HEK293 (cell line): Measurements from ENCODE around the gene PRPF6.

ENCODE experiments used
- CTCF ChIA-PET: fragments of 350-600 bp; formaldehyde crosslinking; extraction: SDS; loops from one replicate; lab custom pipeline; 2021; ENCODE audit warnings: antibody characterized with exemption; lab: Yijun Ruan, JAX
- POLR2A ChIA-PET: fragments of 300-600 bp; formaldehyde crosslinking; extraction: SDS; loops from one replicate; lab custom pipeline; 2020; ENCODE audit warnings: antibody characterized with exemption, inconsistent platforms; lab: Yijun Ruan, JAX
- H3K27ac ChIP-seq: fragments of 200-500 bp; sonication (Bioruptor generic); 2 replicates; pipeline ENCODE4 v1.5.1; 2014; ENCODE audit warnings: low read depth, low read length, control low read depth, inconsistent platforms; ENCODE audit errors: extremely low read depth
- H3K36me3 ChIP-seq, 2 experiments: fragments of 200-500 bp in 1 of 2; sonication (Bioruptor generic) in 1 of 2; 1 replicate in 1 of 2; 2 replicates in 1 of 2; pipeline ENCODE4 v1.5.1; 2014 to 2017; ENCODE audit warnings: inconsistent platforms in 2 of 2, low read length in 2 of 2; ENCODE audit not compliant: control insufficient read depth in 2 of 2, insufficient read depth in 1 of 2
- H3K4me1 ChIP-seq: fragments of 200-500 bp; sonication (Bioruptor generic); 2 replicates; pipeline ENCODE4 v1.5.1; 2014; ENCODE audit warnings: mild to moderate bottlenecking, low read length, inconsistent platforms; ENCODE audit not compliant: control insufficient read depth, insufficient read depth
- H3K4me3 ChIP-seq: 2 replicates; pipeline ENCODE4 v1.5.1; 2011; ENCODE audit warnings: low read depth, mild to moderate bottlenecking, control low read depth, low read length, moderate library complexity
- H3K9me3 ChIP-seq: fragments of 200-500 bp; sonication (Bioruptor generic); 2 replicates; pipeline ENCODE4 v1.5.1; 2014; ENCODE audit warnings: low read depth, low read length, inconsistent platforms; ENCODE audit not compliant: control insufficient read depth, insufficient read depth
- AEBP2 ChIP-seq: fragments of 450-650 bp; formaldehyde crosslinking; IDR thresholded peaks from 2 replicates; pipeline ENCODE4 v1.5.1; 2016; ENCODE audit warnings: missing biosample characterization, missing genetic modification characterization, borderline replicate concordance
- EGR2 ChIP-seq: fragments of 450-650 bp; formaldehyde crosslinking; IDR thresholded peaks from 2 replicates; pipeline ENCODE4 v1.5.1; 2016; ENCODE audit warnings: low read depth, missing biosample characterization, missing genetic modification characterization
- GLIS2 ChIP-seq: fragments of 450-650 bp; formaldehyde crosslinking; IDR thresholded peaks from 2 replicates; pipeline ENCODE4 v1.5.1; 2016; ENCODE audit warnings: missing biosample characterization, missing genetic modification characterization
- IKZF3 ChIP-seq: fragments of 450-650 bp; IDR thresholded peaks from 2 replicates; pipeline ENCODE4 v1.5.0; 2018; ENCODE audit warnings: missing biosample characterization, mild to moderate bottlenecking, missing genetic modification characterization, moderate library complexity
- MEIS1 ChIP-seq: sonication (generic); formaldehyde crosslinking; IDR thresholded peaks from 2 replicates; pipeline ENCODE4 v1.8.1; 2022; ENCODE audit warnings: missing genetic modification reagents, mild to moderate bottlenecking, borderline replicate concordance
- SCRT2 ChIP-seq: fragments of 450-650 bp; formaldehyde crosslinking; IDR thresholded peaks from 2 replicates; pipeline ENCODE4 v1.5.1; 2016; ENCODE audit warnings: missing biosample characterization, missing genetic modification characterization
- YY1 ChIP-seq: fragments of 450-650 bp; formaldehyde crosslinking; IDR thresholded peaks from 2 replicates; pipeline ENCODE4 v1.5.1; 2018; ENCODE audit warnings: missing biosample characterization, missing genetic modification characterization
- ZBTB44 ChIP-seq: fragments of 450-650 bp; IDR thresholded peaks from 2 replicates; pipeline ENCODE4 v1.5.1; 2018; ENCODE audit warnings: missing biosample characterization, mild to moderate bottlenecking, missing genetic modification characterization
- ZBTB48 ChIP-seq: fragments of 450-650 bp; formaldehyde crosslinking; IDR thresholded peaks from 2 replicates; pipeline ENCODE4 v1.5.1; 2016; ENCODE audit warnings: missing biosample characterization, missing genetic modification characterization
- ZFP37 ChIP-seq: fragments of 450-650 bp; formaldehyde crosslinking; IDR thresholded peaks from 2 replicates; pipeline ENCODE4 v1.5.1; 2016; ENCODE audit warnings: missing biosample characterization, missing genetic modification characterization
- ZNF23 ChIP-seq: fragments of 450-650 bp; formaldehyde crosslinking; IDR thresholded peaks from 2 replicates; pipeline ENCODE4 v1.5.1; 2016; ENCODE audit warnings: missing biosample characterization, missing genetic modification characterization, borderline replicate concordance
- ZNF24 ChIP-seq: fragments of 450-650 bp; formaldehyde crosslinking; IDR thresholded peaks from 2 replicates; pipeline ENCODE4 v1.5.1; 2016; ENCODE audit warnings: missing biosample characterization, missing genetic modification characterization
- ZNF335 ChIP-seq: fragments of 450-650 bp; formaldehyde crosslinking; conservative IDR thresholded peaks from 2 replicates; pipeline ENCODE4 v1.5.1; 2016; ENCODE audit warnings: missing biosample characterization, missing genetic modification characterization
- ZNF354C ChIP-seq: fragments of 450-650 bp; formaldehyde crosslinking; IDR thresholded peaks from 2 replicates; pipeline ENCODE4 v1.5.1; 2016; ENCODE audit warnings: missing biosample characterization, missing genetic modification characterization, low read depth, borderline replicate concordance
- ZNF366 ChIP-seq: fragments of 450-650 bp; formaldehyde crosslinking; conservative IDR thresholded peaks from 2 replicates; pipeline ENCODE4 v1.5.1; 2016; ENCODE audit warnings: missing biosample characterization, missing genetic modification characterization
- ZNF426 ChIP-seq: fragments of 450-650 bp; formaldehyde crosslinking; IDR thresholded peaks from 2 replicates; pipeline ENCODE4 v1.5.1; 2017; ENCODE audit warnings: missing biosample characterization, missing genetic modification characterization, mild to moderate bottlenecking, inconsistent platforms, moderate library complexity
- ZNF513 ChIP-seq: fragments of 450-650 bp; IDR thresholded peaks from 2 replicates; pipeline ENCODE4 v1.5.1; 2018; ENCODE audit warnings: missing biosample characterization, missing genetic modification characterization
- ZNF518A ChIP-seq: fragments of 450-650 bp; formaldehyde crosslinking; conservative IDR thresholded peaks from 2 replicates; pipeline ENCODE4 v1.5.1; 2016; ENCODE audit warnings: low read depth, missing biosample characterization, missing genetic modification characterization
- ZNF610 ChIP-seq: fragments of 450-650 bp; formaldehyde crosslinking; IDR thresholded peaks from 2 replicates; pipeline ENCODE4 v1.5.1; 2016; ENCODE audit warnings: missing biosample characterization, missing genetic modification characterization, borderline replicate concordance
- ZNF654 ChIP-seq: fragments of 450-650 bp; formaldehyde crosslinking; IDR thresholded peaks from 2 replicates; pipeline ENCODE4 v1.5.1; 2016; ENCODE audit warnings: low read depth, missing biosample characterization, missing genetic modification characterization
- ZNF704 ChIP-seq: fragments of 450-650 bp; formaldehyde crosslinking; IDR thresholded peaks from 2 replicates; pipeline ENCODE4 v1.5.1; 2016; ENCODE audit warnings: missing biosample characterization, missing genetic modification characterization

PRPF6 gene

GRCh38 chr20:63935447-63935846 lies 45.5 kb upstream of the PRPF6 start (continued):
- no peak for TF ChIP-seq ZBTB44 (tag by site-specific recombination)
- no peak for TF ChIP-seq ZNF426 (tag by site-specific recombination)

- POLR2A ChIA-PET: no interaction called here
- H3K4me3 ChIP-seq: no peak overlapping the region
- CTCF ChIA-PET: interaction anchor here (0.6 kb wide), 1 partner anchor 42 kb away, joined by 3 read pairs; no protein-coding TSS in a partner anchor
- peaks cover 6 to 69% of the 10 kb centered on the region in 2 experiments; a peak in 2 of 3 replicates for H3K36me3 ChIP-seq
- H3K9me3 ChIP-seq: no peaks in the 10 kb centered on the region
- no peak overlapping the region for H3K27ac ChIP-seq
- no peaks in the 10 kb centered on the region; the same call in 1 of the 2 replicates for H3K4me1 ChIP-seq
- TF ChIP-seq AEBP2 (tag by site-specific recombination) (no peak), ZNF518A (tag by site-specific recombination) (no peak), ZNF654 (no peak), SCRT2 (tag by site-specific recombination) (no peak), GLIS2 (tag by site-specific recombination) (no peak), ZNF704 (no peak), YY1 (no peak), ZNF23 (tag by site-specific recombination) (no peak)
These were observed 43.3 kb upstream of the PRPF6 start for GRCh38 chr20:63937596-63937995.

GRCh38 chr20:63939061-63939935 lies 41.6 kb upstream of the PRPF6 start:
- H3K4me3 ChIP-seq: no peak overlapping the region
- H3K36me3 ChIP-seq: peaks cover 6 to 71% of the 10 kb centered on the region in 2 experiments; a peak in 2 of 3 replicates
- ChIA-PET POLR2A (interaction anchor here (0.7 to 1.1 kb wide), 4 partner anchors 17 to 87 kb away, joined by 3 read pairs; partner anchors contain the start of gene UCKL1), CTCF (no interaction called here)
- H3K4me1 ChIP-seq: no peaks in the 10 kb centered on the region; the same call in 1 of the 2 replicates
- H3K9me3 ChIP-seq: no peaks in the 10 kb centered on the region
- H3K27ac ChIP-seq: no peak overlapping the region
- TF ChIP-seq ZFP37 (no peak), IKZF3 (tag by site-specific recombination) (no peak), ZNF354C (tag by site-specific recombination) (no peak), ZBTB48 (tag by site-specific recombination) (no peak), ZNF366 (tag by site-specific recombination) (no peak), ZNF513 (tag by site-specific recombination) (no peak), MEIS1 (no peak), ZNF24 (tag by site-specific recombination) (no peak), ZNF610 (tag by site-specific recombination) (no peak), ZNF335 (tag by site-specific recombination) (no peak), EGR2 (no peak)
